Trophoblast cell (in vitro differentiated cells and primary cell): ENCODE results near the gene HBZ.
A peak's percentile ranks its signal among the peaks of the same experiment; 100 is the strongest.

ENCODE experiments used
- DNase-seq, 2 donors: peaks; one replicate each; pipeline ENCODE4 v3.0.0-alpha.2; 2016
- H2AFZ ChIP-seq: 2 replicates; pipeline ENCODE4 v1.6.1; 2013; ENCODE audit warnings: low read length, moderate library complexity, mild to moderate bottlenecking; ENCODE audit not compliant: insufficient read depth, poor library complexity
- H2AK5ac ChIP-seq: 2 replicates; pipeline ENCODE4 v1.6.1; 2013; ENCODE audit warnings: mild to moderate bottlenecking, low read length
- H2BK120ac ChIP-seq: 2 replicates; pipeline ENCODE4 v1.6.1; 2013; ENCODE audit warnings: low read length, mild to moderate bottlenecking, moderate library complexity; ENCODE audit not compliant: insufficient read depth, poor library complexity
- H2BK12ac ChIP-seq: 2 replicates; pipeline ENCODE4 v1.6.1; 2013; ENCODE audit warnings: mild to moderate bottlenecking, low read length, moderate library complexity
- H2BK5ac ChIP-seq: 2 replicates; pipeline ENCODE4 v1.6.1; 2013; ENCODE audit warnings: low read length, low read depth, moderate library complexity, mild to moderate bottlenecking; ENCODE audit not compliant: poor library complexity
- H3K14ac ChIP-seq: 2 replicates; pipeline ENCODE4 v1.6.1; 2013; ENCODE audit warnings: mild to moderate bottlenecking, low read length
- H3K18ac ChIP-seq: 2 replicates; pipeline ENCODE4 v1.6.1; 2013; ENCODE audit warnings: mild to moderate bottlenecking, low read length
- H3K23ac ChIP-seq: 2 replicates; pipeline ENCODE4 v1.6.1; 2013; ENCODE audit warnings: low read length
- H3K27ac ChIP-seq: 2 replicates; pipeline ENCODE4 v1.5.1; 2013; ENCODE audit warnings: low read depth, mild to moderate bottlenecking, inconsistent platforms, low read length, moderate library complexity
- H3K27me3 ChIP-seq: 2 replicates; pipeline ENCODE4 v1.6.1; 2013; ENCODE audit warnings: inconsistent platforms, mild to moderate bottlenecking, low read length, moderate library complexity; ENCODE audit not compliant: insufficient read depth
- H3K36me3 ChIP-seq, 2 experiments: 1 replicate in 1 of 2; 2 replicates in 1 of 2; pipeline ENCODE4 v1.6.1; 2013; ENCODE audit warnings: low read length in 2 of 2, mild to moderate bottlenecking in 2 of 2, moderate library complexity in 1 of 2; ENCODE audit not compliant: insufficient read depth in 2 of 2, control insufficient read depth in 1 of 2
- H3K4ac ChIP-seq: 2 replicates; pipeline ENCODE4 v1.6.1; 2013; ENCODE audit warnings: low read depth, mild to moderate bottlenecking, low read length, moderate library complexity
- H3K4me1 ChIP-seq, 2 experiments: 1 replicate in 1 of 2; 2 replicates in 1 of 2; pipeline ENCODE4 v1.6.1; 2013; ENCODE audit warnings: low read length in 2 of 2, mild to moderate bottlenecking in 2 of 2, moderate library complexity in 1 of 2; ENCODE audit not compliant: insufficient read depth in 2 of 2, control insufficient read depth in 1 of 2
- H3K4me2 ChIP-seq: 2 replicates; pipeline ENCODE4 v1.6.1; 2013; ENCODE audit warnings: inconsistent platforms, mild to moderate bottlenecking, low read length, moderate library complexity
- H3K4me3 ChIP-seq: 2 replicates; pipeline ENCODE4 v1.5.1; 2013; ENCODE audit warnings: mild to moderate bottlenecking, low read depth, low read length, inconsistent platforms
- H3K79me1 ChIP-seq: one replicate; pipeline ENCODE4 v1.6.1; 2013; ENCODE audit warnings: low read length
- H3K79me2 ChIP-seq: 2 replicates; pipeline ENCODE4 v1.6.1; 2013; ENCODE audit warnings: low read length, mild to moderate bottlenecking; ENCODE audit not compliant: control insufficient read depth, insufficient read depth, poor library complexity
- H3K9ac ChIP-seq: 2 replicates; pipeline ENCODE4 v1.6.1; 2013; ENCODE audit warnings: mild to moderate bottlenecking, low read length
- H3K9me3 ChIP-seq: 2 replicates; pipeline ENCODE4 v1.6.1; 2013; ENCODE audit warnings: low read depth, mild to moderate bottlenecking, control low read depth, inconsistent platforms, low read length; ENCODE audit not compliant: insufficient read depth
- H4K12ac ChIP-seq: 2 replicates; pipeline ENCODE4 v1.6.1; 2013; ENCODE audit warnings: low read depth, mild to moderate bottlenecking, low read length, moderate library complexity
- H4K8ac ChIP-seq: 2 replicates; pipeline ENCODE4 v1.6.1; 2013; ENCODE audit warnings: low read depth, mild to moderate bottlenecking, low read length, moderate library complexity
- H4K91ac ChIP-seq: one replicate; pipeline ENCODE4 v1.6.1; 2013; ENCODE audit warnings: low read depth, mild to moderate bottlenecking, low read length, moderate library complexity
- WGBS: extraction: QIAGEN DNeasy Blood & Tissue Kit; methylation state at CpG from one replicate; pipeline ENCODE4 v1.1.7; 2013; ENCODE audit warnings: missing lambda C conversion rate; ENCODE audit not compliant: insufficient read length, insufficient coverage; ENCODE audit errors: extremely low coverage; 5-methylcytosine and 5-hydroxymethylcytosine counted together

Gene HBZ

DNA sequence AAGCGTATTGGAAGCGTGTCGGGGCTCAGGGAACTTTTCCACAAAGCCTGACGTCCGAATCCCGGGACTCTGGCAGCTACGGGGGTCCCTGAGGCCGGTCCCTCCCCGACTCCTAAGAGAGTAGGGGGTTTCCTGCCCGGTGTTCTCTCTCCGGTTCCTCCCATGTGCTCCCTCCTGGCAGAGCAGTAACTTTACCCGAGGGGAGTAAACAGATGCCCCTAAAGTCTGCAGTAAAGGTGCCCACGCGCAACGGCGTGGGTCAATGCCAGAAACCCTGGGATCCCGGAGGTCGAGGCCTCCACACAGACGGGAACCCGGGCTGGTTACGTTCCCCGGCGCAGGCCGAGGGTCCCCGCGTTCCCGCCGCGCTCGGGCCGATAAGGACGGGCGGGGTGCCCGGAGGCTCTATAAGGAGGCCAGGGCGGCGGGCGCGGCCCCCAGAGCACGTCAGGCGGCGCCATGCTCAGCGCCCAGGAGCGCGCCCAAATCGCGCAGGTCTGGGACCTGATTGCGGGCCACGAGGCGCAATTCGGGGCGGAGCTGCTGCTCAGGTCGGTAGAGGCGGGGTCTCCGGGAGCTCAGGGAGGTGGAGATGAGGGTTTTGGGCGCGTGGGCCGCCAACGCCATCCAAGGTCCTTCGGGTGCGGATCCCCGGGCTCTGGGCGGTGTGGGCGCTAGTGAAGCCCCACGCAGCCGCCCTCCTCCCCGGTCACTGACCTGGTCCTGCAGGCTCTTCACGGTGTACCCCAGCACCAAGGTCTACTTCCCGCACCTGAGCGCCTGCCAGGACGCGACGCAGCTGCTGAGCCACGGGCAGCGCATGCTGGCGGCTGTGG lies 13.3 kb downstream of the HBZ start, which contains the start of gene HBM:
HBM (plus strand) TSS at position 440 of the 836 bp plus-strand sequence; CDS start at position 460, 20 bp downstream.
- no CpG with 5 or more reads among the region's 75 CpGs for WGBS
- no peaks in the 10 kb centered on the region for H3K79me1 ChIP-seq

GRCh38 chr16:166375-167121 lies 14.1 kb downstream of the HBZ start:
- Histone ChIP-seq H3K23ac (no peak overlapping the region), H2AK5ac (no peak overlapping the region), H3K18ac (no peak overlapping the region), H3K36me3 (no peaks in the 10 kb centered on the region), H2BK12ac (no peak overlapping the region), H3K79me1 (no peaks in the 10 kb centered on the region), H3K4me2 (no peak overlapping the region), H4K91ac (no peak overlapping the region), H3K79me2 (no peaks in the 10 kb centered on the region), H3K14ac (no peak overlapping the region), H3K4me3 (peak overlapping the region; percentile 13), H2AFZ (no peak overlapping the region), H3K27ac (no peak overlapping the region), H4K8ac (no peak overlapping the region), H3K4me1 (no peaks in the 10 kb centered on the region), H3K4ac (no peak overlapping the region), H3K27me3 (peaks cover 50% of the 10 kb centered on the region), H2BK5ac (no peak overlapping the region), H3K9me3 (peaks cover 8% of the 10 kb centered on the region), H2BK120ac (no peak overlapping the region), H4K12ac (no peak overlapping the region), H3K9ac (no peak overlapping the region)
- no CpG with 5 or more reads among the region's 45 CpGs for WGBS
- no peak for DNase-seq

More for the DNA sequence above, 13.3 kb downstream of the HBZ start, which contains the start of gene HBM:
- no peak within 1 kb of the TSS for H3K4ac ChIP-seq
- no peak within 1 kb of the TSS for H3K4me2 ChIP-seq
- no peak within 1 kb of the TSS for H3K18ac ChIP-seq
- H2BK120ac ChIP-seq = no peak within 1 kb of the TSS
- H3K27me3 ChIP-seq = peaks cover 48% of the 10 kb centered on the region
- H3K4me1 ChIP-seq = no peaks in the 10 kb centered on the region
- no peak within 1 kb of the TSS for H2AFZ ChIP-seq
- H3K9me3 ChIP-seq = peaks cover 8% of the 10 kb centered on the region
- DNase-seq = no peak
- no peak within 1 kb of the TSS for H3K9ac ChIP-seq
- H2BK5ac ChIP-seq = no peak within 1 kb of the TSS
- H3K27ac ChIP-seq = no peak within 1 kb of the TSS
- peak within 1 kb of the TSS; percentile 13 for H3K4me3 ChIP-seq
- no peaks in the 10 kb centered on the region for H3K36me3 ChIP-seq
- H3K23ac ChIP-seq = no peak within 1 kb of the TSS
- no peak within 1 kb of the TSS for H2AK5ac ChIP-seq
- no peak within 1 kb of the TSS for H3K14ac ChIP-seq
- no peak within 1 kb of the TSS for H2BK12ac ChIP-seq
- H3K79me2 ChIP-seq = no peaks in the 10 kb centered on the region
- no peak within 1 kb of the TSS for H4K8ac ChIP-seq
- no peak within 1 kb of the TSS for H4K91ac ChIP-seq
- H4K12ac ChIP-seq = no peak within 1 kb of the TSS

DNA sequence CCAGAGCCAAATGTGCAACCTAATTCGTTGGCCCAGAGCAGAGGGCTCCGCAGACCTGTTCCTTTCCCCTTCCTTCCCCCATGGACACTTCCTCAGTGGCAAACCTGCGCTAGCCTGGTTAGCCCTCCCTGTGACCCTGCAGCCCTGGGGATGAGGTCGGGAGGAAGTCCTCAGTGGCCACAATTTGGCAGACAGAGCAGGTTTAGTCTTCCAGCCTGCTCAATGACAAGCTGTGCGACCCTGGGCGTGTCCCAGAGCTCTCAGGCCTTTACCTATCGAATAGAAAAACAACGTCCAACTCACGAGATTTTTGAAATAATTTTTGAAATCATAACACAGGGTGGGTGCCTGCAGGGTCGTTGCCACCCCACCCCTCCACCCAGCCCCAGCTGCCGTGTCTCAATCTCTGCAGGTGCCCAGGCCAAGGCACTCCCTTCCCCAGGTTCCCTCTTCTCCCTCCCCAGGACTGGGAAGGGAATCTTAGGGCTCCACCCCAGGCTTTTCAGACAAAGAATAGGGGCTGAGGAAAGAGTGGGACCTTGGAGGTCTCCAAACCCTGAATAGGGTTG lies 14.8 kb downstream of the HBZ start:
- Histone ChIP-seq H3K4me3 (no peak overlapping the region), H3K9ac (no peak overlapping the region), H2BK5ac (no peak overlapping the region), H3K9me3 (peaks cover 8% of the 10 kb centered on the region), H2AFZ (no peak overlapping the region), H3K4me1 (no peaks in the 10 kb centered on the region), H3K36me3 (no peaks in the 10 kb centered on the region), H2BK120ac (no peak overlapping the region), H3K27me3 (peaks cover 52% of the 10 kb centered on the region), H3K23ac (no peak overlapping the region), H3K79me2 (no peaks in the 10 kb centered on the region), H3K14ac (no peak overlapping the region), H4K8ac (no peak overlapping the region), H3K27ac (no peak overlapping the region), H3K18ac (no peak overlapping the region), H3K4ac (no peak overlapping the region), H4K91ac (no peak overlapping the region), H3K4me2 (no peak overlapping the region), H3K79me1 (no peaks in the 10 kb centered on the region), H4K12ac (no peak overlapping the region), H2AK5ac (no peak overlapping the region), H2BK12ac (no peak overlapping the region)
- no peak for DNase-seq
- WGBS = no CpG with 5 or more reads among the region's 11 CpGs

DNA sequence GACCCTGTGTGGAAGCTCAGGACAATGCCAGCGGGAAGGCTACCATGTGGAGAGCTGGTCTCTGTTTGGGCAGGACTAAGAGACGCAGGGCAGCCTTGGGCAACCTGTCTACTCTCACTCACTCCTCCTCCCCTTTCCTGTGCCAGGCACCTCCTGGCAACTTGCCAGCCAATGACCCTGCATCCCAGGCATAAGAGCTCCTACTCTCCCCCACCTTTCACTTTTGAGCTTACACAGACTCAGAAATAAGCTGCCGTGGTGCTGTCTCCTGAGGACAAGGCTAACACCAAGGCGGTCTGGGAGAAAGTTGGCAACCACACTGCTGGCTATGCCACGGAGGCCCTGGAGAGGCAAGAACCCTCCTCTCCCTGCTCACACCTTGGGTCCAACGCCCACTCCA lies 16.0 kb downstream of the HBZ start:
- no peak for DNase-seq
- no peak overlapping the region for H3K14ac ChIP-seq
- no peak overlapping the region for H2BK120ac ChIP-seq
- H3K4me3 ChIP-seq = no peak overlapping the region
- H2AFZ ChIP-seq = no peak overlapping the region
- H3K79me1 ChIP-seq = no peaks in the 10 kb centered on the region
- no CpG with 5 or more reads among the region's 6 CpGs for WGBS
- H3K18ac ChIP-seq = no peak overlapping the region
- no peak overlapping the region for H3K23ac ChIP-seq
- no peak overlapping the region for H4K8ac ChIP-seq
- H4K91ac ChIP-seq = no peak overlapping the region
- peaks cover 47% of the 10 kb centered on the region for H3K27me3 ChIP-seq
- H3K79me2 ChIP-seq = no peaks in the 10 kb centered on the region
- H3K4me1 ChIP-seq = no peaks in the 10 kb centered on the region
- no peak overlapping the region for H2BK5ac ChIP-seq
- H3K36me3 ChIP-seq = no peaks in the 10 kb centered on the region
- no peak overlapping the region for H4K12ac ChIP-seq
- no peak overlapping the region for H3K9ac ChIP-seq
- H3K27ac ChIP-seq = no peak overlapping the region
- peaks cover 4% of the 10 kb centered on the region for H3K9me3 ChIP-seq
- no peak overlapping the region for H2BK12ac ChIP-seq
- H3K4me2 ChIP-seq = no peak overlapping the region
- H3K4ac ChIP-seq = no peak overlapping the region
- H2AK5ac ChIP-seq = no peak overlapping the region
